HG02798 (cell line): ENCODE measurements around the gene FNDC3B.
"Not testable (repeated sequence)": the region's sequence is repeated elsewhere in the genome, so short reads cannot be mapped to it uniquely, and the experiment has no call there.

Experiments
- ATAC-seq: cut with Tn5 transposase; IDR thresholded peaks from one replicate; pipeline ENCODE4 v1.9.1; 2021; ENCODE audit warnings: mild to moderate bottlenecking; ENCODE audit not compliant: unreplicated experiment, poor library complexity

Gene FNDC3B

DNA sequence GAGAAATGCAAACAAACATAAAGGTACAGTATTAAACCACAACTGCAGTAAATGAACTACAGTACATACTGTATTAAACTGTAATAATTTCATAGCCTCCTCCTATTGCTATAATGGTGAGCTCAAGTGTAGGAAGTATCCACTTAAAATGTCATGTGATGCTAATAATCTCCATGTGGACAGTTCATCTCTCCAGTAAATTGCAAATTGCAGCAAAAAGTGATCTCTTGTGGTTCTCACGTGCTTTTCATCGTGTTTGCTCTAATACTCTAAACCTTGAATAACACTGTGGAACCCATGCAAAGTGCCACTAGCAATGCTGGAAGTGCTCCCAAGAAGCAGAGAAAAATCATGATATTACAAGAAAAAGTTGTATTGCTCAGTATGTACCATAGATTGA is 9.2 kb upstream of the FNDC3B start:
- no peak for ATAC-seq

- no peak for ATAC-seq
These were observed 7.4 kb upstream of the FNDC3B start for GRCh38 chr3:172031996-172032395.

DNA sequence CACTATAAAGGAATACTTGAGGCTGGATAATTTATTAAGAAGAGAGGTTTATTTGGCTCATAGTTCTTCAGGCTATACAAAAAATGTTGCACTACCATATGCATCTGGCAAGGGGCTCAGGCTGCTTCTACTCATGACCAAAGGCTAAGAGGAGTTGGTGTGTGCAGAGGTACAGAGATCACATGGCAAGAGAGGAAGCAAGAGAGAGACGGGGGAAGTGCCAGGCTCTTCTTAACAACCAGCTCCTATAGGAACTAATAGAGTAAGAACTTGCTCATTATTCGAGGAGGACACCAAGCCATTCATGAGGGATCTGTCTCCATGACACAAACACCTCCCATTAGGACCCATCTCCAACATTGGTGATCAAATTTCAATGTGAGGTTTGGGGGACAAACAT is 6.0 kb upstream of the FNDC3B start:
- ATAC-seq: no peak

DNA sequence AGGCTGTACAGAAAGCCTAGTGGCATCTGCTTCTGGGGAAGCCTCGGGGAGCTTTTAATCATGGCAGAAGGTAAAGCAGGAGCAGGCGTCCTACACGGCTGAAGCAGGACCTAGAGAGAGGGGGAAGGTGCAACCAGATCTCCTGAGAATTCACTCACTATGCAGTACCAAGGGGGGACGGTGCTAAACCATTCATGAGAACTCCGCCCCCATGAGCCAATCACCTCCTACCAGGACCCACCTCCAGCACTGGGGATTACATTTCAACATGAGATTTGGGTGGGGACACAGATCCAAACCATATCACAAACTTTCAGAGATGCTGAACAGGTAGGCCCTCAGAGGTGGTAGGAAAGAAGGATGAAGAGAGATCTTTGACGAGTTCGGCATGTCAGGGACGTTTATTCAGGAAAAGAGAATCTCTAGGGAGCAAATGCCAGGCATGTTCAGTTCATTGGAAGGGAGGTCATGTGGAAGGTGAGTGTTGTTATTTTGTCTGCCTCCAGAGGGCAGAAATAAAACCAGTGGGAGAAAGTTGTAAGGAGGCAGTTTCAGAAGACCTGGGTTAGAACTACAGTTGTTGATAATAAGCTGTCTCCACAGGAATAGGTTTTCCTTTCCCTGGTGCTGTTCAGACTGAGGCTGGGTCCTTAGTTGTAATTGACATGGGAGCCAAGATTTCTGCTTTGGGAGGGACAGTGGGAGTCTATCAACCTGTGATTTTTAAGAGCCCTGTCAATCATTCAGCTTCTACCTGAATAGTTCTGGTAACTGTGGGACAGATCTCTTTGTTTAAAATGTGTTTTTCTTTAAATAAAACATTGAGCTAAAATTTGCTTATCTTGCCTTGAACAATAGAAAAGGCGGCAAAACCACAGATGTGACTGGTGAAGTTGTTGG is 4.3 kb upstream of the FNDC3B start:
- no peak for ATAC-seq

DNA sequence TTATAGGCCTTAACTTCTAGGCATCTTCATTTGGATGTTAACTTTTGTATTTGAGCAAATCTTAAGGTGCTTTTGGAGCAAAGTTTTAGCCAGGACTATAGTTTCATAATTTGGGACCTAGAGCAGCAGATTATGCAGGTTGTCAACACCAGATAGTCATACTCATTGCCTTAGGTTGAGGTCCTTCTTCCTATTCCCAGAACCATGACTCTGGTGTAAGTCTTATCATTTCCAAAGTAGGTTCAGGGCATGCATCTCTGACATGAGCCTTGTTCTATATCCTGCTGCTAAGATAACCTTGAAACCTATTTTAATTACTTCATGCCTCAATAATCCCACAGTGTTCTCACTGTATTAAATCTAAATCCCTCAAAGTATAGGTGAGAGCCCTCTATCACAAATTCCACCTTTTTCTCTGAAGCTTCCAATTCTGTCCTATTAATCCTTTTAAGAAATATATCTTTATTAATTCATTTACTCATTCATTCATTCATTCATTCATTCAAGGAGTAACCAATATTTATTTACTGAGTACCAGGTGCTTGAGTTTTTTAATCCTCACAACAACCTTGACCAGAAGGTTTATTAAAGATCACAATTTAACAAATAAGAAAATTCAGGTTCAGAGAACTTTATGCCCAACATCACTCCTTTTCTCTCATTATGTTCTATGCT is 2.7 kb upstream of the FNDC3B start:
- ATAC-seq: no peak

GRCh38 chr3:172038798-172039435 is 461 bp upstream of the FNDC3B start:
- no peak for ATAC-seq

DNA sequence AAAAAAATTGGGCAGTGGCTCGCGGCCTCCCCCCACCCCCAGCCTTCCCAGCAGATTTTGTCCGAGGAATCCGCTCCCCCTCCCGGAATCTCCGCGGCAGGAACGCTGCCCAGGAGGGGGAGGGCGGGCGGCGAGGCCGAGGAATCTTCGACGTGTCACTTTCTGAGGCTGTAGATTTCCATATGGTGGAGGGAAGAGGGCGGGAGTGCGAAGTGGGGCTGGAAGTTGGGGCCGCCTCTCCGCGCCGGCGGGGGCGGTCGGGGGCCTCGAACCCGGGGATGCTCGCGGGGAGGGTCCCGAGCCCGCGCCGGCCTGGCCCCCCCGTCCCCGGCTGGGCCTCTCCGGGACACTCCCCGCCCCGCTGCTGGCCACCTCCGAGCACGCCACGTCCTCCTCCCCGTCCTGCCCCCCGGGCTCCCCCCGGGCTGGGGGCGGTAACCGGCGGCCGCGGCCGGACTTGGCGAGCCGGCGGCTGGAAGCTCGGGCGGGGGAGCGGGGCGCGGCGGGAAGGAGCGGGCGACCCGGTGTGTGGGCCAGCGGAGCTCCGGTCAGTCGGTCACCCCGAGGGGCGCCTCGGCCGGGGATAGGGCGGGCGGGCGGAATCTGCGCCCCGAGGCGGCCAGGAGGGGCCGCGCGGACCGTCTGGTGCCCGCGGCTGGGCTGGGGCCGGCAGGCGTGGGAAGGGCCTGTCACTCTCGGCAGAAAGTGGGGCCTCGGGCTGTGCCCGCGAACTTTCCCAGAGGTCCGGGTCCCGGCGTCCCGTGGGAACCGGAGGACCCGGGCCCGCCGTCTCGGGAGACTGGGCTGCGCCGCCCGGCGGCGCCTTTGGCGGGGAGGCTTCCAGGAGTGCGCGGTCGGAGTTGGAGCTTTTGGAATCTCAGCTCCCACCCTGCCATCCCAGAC is 951 bp downstream of the FNDC3B start:
- peak; percentile 41 for ATAC-seq

GRCh38 chr3:172040981-172041963 is 1.9 kb downstream of the FNDC3B start:
- no peak for ATAC-seq

DNA sequence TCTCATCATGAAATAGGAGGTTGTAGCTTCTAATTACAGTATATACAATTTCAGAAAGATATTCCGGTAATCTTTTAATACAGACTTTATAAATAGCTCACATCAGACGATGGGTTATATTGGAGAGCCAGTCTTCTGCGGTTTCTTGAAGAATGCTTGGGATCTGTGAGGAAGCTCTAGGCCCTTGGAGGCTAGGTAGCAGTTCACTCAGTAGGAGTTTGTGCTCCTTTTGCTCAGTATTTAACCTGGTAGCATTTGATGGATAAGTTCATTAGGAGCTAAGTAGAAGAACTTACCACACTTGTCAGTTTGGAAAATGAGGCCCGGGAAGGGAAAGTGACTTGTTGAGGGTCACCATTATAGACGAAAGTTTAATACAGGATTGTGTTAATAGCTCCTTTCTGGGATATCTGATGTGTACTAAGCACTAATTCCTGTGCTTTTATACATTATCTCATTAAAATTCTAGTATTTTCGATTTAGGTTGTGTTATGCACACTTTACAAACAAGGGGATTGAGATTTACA is 2.8 kb downstream of the FNDC3B start:
- ATAC-seq: no peak

GRCh38 chr3:172042663-172043179 is 3.3 kb downstream of the FNDC3B start:
- not testable (repeated sequence) for ATAC-seq

DNA sequence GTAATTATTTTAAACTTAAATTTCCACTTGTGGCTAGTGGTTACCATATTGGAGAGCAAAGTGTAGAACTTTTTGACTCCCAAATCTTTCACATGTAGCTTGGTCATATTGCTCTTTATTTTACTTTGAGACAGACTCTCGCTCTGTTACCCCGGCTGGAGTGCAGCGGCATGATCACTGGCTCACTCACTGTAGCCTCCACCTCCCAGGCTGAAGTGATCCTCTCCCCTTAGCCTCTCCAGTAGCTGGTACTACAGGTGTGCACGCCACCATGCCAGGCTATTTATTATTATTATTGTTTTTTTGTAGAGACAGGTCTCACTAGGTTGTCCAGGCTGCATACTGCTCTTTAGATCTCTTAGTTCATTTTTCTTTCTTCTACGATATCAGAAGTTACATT is 3.9 kb downstream of the FNDC3B start:
- no peak for ATAC-seq

GRCh38 chr3:172043766-172044165 is 4.4 kb downstream of the FNDC3B start:
- no peak for ATAC-seq

DNA sequence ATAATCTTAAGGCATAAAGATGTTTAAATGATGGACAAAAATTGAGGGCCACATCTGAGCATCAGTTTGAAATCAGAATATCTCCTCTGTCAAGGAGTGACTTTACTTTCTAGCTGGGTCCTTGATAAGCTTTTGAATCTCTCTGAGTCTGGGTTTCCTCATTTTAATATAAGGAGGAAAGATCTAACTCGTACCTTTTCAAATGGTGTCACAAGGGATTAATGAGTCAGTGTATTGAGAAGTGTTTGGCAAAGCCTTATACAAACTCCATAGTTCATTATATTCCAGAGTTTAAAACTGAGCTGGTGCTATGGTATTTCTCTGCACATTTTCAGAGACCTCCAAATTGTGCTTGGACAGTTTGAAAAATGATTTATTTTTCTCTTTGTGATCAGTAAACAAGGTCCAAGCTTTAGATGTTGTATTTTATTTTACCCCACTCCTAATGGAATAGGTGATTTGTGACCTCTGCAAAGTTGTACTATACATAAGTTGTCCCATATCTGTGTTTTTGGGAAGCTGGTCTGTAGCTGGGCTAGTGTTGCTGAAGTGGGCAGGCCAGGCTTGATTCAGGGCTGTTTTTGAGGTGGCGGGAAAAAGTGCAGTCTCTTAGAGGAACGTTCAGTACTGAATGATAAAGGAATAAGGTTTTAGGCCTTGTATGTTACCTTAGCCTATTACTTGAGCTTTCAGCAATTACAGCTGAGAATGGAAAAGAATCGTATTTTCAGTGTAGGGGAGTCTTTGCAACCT is 5.6 kb downstream of the FNDC3B start:
- no peak for ATAC-seq

DNA sequence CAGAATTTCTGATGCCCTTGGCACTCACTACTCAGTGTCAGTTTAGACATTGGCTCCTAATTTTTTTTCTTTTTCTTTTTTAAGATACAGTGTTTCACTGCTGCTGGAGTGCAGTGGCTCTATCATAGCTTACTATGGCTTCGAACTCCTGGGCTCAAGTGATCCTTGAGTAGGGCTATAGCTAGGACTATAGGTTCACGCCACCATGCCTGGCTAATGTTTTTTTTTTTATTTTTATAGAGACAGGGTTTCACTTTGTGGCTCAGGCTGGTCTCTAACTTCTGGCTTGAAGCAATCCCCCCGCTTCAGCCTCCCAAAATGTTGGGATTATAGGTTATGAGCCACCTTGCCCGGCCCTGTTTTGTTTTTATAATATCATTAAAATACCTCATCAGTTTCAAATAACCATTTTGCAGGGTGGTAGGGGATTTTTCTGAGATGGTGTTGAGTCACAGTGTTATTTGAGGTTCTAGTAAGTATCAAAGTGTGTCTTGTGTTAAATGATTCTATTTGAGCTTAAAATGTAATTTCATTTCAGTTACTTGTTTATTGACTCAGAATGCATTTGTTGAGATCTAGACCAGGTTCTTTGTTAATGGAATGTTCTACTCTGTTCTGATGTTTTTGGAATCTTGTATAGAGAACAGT is 7.0 kb downstream of the FNDC3B start:
- ATAC-seq: no peak

- ATAC-seq: no peak
These were observed 8.3 kb downstream of the FNDC3B start for GRCh38 chr3:172047567-172048115.

- no peak for ATAC-seq
These were observed 9.2 kb downstream of the FNDC3B start for GRCh38 chr3:172048599-172048998.

DNA sequence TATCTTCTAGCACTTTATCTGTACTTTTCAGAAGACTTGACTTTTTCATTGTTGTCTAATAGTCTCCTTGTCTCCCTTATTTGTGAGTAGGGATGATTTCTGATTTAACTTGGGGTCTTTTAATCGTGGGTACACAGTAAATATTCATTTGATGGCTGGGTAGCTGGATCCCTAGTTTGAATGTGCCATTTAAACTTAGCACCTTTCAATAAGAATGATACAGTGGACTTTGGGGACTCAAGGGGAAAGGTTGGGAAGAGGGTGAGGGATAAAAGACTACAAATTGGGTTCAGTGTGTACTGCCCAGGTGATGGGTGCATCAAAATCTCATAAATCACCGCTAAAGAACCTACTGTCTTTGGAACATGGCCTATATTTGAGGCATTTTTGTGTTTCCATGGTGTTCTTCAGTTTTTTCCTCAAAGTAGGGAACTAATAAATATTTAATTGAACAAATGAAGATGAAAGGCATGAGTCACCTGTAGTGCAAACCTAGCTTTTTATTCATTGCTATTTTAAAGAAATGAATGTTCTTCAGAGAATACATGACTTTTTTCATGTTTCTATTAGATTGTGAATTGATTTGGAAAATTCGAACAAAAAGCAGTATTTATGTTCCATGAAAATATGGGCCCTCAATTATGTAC is 12.1 kb downstream of the FNDC3B start:
- ATAC-seq: no peak
